GM19239 (cell line): Measurements from ENCODE around the gene GRIK3.

Experiments
- DNase-seq: peaks from one replicate; pipeline ENCODE4 v3.0.0; 2011; ENCODE audit warnings: low spot score; ENCODE audit not compliant: insufficient read length
- FAIRE-seq: peaks from 2 replicates; lab custom pipeline; 2011; peaks lifted over from hg19 to GRCh38; lab: Jason Lieb, UNC

GRIK3 gene

DNA sequence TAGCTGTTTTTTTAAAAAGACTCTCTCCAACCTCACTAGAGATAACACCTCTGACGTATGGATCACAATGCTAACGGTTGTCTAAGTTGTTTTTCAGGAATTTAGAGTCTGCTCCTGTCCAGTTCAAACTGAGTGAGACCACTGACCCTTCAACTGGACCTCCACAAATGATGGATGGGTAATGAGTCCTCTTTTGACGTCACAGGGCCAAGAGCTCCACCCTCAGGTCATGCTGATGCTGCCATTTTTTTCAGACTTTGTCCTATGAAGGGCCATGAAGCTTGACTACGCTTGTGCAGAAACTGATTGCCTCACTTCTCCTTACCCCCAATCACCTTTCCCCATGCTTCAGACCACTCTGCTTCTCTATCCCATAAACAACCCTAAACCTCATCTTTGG lies 16.6 kb downstream of the GRIK3 start:
- no peak for FAIRE-seq
- DNase-seq: no peak

- DNase-seq (no peak), FAIRE-seq (no peak)
Measured at GRCh38 chr1:37016121-37016520, 18.2 kb downstream of the GRIK3 start.

GRCh38 chr1:37015713-37016112 lies 18.6 kb downstream of the GRIK3 start:
- FAIRE-seq (no peak), DNase-seq (no peak)

- DNase-seq (no peak), FAIRE-seq (no peak)
Measured at GRCh38 chr1:37012226-37012625, 22.1 kb downstream of the GRIK3 start.

- DNase-seq (no peak), FAIRE-seq (no peak)
Measured at GRCh38 chr1:37010011-37010410, 24.3 kb downstream of the GRIK3 start.

- no peak for FAIRE-seq
Measured at GRCh38 chr1:37009521-37009920, 24.8 kb downstream of the GRIK3 start.

DNA sequence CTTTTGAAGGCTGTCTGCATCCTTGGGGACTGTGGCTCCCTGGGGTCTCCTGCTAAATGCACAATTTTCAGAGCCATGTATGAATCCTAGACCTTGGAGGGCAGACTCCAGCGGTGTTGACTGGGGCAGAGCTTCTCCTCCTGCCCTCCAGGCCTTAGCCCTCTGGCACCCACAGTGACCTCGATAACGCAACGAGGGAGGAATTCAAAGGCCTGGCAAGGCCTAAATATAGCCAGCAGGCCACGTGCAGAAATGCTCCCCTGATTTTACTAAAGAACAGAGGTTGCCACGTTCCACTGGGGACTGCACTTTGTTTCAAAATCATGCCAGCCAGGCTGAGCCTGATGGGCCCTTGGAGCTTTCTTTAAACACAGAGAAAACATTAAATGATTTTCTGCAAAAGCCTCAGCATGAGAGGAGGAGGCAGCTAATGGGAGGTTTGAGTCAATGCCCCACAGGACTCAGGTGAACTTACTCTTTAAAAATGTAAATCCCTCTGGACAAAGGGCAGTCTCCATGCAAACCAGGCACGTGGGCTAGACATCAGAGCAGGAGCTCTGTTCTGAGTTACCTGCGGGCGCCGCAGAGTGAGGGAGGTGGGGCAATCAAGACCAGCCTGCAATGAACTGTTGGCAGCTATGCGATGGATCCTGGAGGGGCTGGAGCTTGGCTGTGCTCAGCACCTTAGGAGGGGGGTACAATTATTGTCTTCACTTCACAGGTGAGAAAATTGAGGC lies 28.0 kb downstream of the GRIK3 start:
- DNase-seq (no peak), FAIRE-seq (no peak)

More at GRCh38 chr1:37009521-37009920, 24.8 kb downstream of the GRIK3 start:
- DNase-seq: no peak

- no peak for FAIRE-seq
- no peak for DNase-seq
Measured at GRCh38 chr1:37002898-37003297, 31.4 kb downstream of the GRIK3 start.

- no peak for DNase-seq
- FAIRE-seq: no peak
Measured at GRCh38 chr1:37001703-37002102, 32.6 kb downstream of the GRIK3 start.

DNA sequence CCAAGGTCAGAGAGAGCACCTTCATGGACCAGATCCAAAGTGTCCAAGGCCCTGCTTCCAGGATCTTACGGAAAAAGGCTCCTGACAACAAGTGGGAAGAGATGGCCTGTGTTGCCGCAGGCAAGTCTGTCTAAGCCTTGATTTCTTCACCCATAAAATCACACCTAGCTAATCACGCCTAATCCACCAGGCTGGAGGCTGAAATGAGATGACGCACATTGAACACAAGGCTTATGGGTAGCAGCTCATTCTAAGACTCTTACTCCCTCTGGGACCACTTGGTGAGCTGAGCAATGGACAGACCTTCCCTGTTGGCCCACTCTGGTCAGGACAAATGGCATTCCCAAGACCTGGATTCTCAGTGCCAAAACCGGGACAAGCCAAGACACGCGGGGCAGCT lies 38.2 kb downstream of the GRIK3 start:
- FAIRE-seq: no peak
- DNase-seq: no peak

- FAIRE-seq (no peak), DNase-seq (no peak)
Measured at GRCh38 chr1:36994868-36995267, 39.4 kb downstream of the GRIK3 start.

GRCh38 chr1:36994294-36994693 lies 40.0 kb downstream of the GRIK3 start:
- no peak for FAIRE-seq
- DNase-seq: no peak

GRCh38 chr1:36992139-36992943 lies 42.0 kb downstream of the GRIK3 start:
- no peak for DNase-seq
- FAIRE-seq: no peak

DNA sequence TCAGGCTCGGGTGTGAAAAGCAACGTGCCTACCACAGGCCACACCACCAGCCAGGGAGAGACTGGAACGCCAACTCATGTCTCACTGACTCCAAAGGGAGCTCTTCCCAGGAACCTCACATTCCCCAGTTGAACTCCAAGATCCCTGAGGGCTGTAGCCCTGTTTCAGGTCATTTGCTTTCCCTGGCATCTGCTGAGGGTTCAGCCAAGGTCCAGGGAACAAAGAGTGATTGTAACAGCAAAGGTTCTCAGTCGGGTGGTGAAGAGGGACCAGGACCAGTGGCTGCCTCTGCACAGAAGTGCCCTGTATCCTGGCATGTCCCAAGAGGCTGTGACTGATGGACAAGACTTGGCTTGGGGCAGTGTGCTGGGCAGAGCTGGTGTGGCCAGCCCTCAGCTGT lies 42.8 kb downstream of the GRIK3 start:
- no peak for DNase-seq
- FAIRE-seq: no peak

DNA sequence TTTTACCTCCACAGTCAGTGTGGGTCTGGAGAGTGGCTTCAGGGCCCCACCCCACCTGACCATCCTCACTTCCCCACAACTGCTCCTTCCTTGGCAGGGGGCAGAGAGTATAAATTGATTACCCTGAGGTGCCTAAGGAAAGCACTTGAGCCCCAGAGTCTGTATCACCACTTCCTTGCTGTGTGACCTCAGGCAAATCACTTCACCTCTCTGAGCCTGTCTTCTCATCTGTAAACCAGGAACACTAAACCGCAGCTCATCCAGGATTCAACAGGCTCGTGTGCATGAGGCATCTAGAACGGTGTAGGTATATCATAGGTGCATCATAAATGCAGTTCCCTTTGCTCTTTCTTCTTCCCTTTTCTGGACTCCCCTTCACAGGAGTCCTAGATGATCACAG lies 43.4 kb downstream of the GRIK3 start:
- no peak for FAIRE-seq
- no peak for DNase-seq

DNA sequence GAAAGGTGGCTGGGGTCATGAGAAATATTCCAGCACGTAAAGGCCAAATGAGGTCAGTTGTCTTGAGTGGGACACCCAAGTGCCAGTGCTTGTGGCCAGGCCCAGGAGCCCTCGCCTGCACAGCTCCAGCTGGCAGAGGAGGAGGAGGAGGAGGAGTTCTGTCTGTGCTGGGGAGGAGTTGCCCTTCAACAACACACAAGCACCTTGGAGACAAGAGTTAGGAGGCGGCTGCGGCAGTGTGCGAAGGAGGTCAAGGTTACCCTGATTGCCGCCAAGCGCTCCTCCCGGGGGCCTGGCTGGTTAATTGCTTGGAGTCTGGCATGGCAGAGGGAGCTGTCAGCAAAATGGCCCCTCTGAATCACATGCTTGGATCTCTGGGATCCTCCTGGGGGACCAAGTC lies 45.1 kb downstream of the GRIK3 start:
- DNase-seq (no peak), FAIRE-seq (no peak)

GRCh38 chr1:36988741-36989193 lies 45.5 kb downstream of the GRIK3 start:
- FAIRE-seq (no peak), DNase-seq (no peak)

- DNase-seq: no peak
- FAIRE-seq: no peak
Measured at GRCh38 chr1:36988321-36988720, 46.0 kb downstream of the GRIK3 start.

DNA sequence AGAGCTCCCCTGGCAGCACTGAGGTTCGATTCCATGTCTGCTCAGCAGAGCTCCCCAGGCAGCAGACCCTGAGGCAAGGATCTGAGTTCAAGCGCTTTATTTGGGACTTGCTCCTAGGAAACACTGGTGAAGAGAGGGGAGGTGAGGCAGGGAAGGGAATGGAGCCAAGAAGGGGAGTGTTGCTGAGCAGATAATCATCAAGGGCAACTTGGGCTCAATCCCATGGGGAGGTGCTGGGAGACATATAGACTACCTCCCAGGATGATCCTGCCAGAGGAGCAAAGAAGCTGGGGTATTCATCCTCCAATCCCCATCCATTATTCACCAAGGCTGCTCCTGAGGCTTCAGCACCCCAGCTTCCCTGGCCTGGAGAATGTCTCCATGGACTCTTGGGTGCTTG lies 47.0 kb downstream of the GRIK3 start:
- DNase-seq (no peak), FAIRE-seq (no peak)

GRCh38 chr1:36986241-36986985 lies 47.9 kb downstream of the GRIK3 start:
- no peak for FAIRE-seq
- DNase-seq: no peak

GRCh38 chr1:36984675-36985074 lies 49.6 kb downstream of the GRIK3 start:
- no peak for DNase-seq
- no peak for FAIRE-seq
